HS-27A (cell line): Measurements from ENCODE around the gene ITK.

Experiments
- DNase-seq: peaks from one replicate; pipeline ENCODE4 v3.0.0-alpha.2; 2012; ENCODE audit warnings: low read depth, missing footprints

ITK gene

DNA sequence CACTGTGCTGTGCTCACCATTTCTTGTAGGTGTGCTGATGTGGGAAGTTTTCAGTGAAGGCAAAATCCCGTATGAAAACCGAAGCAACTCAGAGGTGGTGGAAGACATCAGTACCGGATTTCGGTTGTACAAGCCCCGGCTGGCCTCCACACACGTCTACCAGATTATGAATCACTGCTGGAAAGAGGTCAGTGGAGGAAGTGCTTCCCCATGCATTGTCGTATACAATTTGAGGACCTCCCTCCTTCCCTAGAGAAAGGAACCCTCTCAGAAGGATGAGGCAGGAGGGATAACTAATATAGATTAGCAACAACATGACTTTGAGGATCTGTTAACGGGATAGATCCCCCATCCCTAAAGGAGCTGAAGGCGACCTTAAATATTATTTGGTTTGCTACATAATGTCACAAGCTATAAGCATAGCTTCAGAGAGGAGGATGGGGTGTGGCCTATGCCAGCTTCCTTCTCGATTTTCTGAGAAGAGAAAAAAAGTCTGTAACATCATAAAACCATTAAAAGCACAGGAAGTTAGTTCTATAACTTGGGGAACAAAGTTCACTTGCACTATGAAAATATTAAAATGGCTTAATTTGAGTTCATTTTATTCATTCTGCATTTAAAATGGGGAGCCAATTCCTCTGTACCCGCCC lies 68.3 kb downstream of the ITK start:
- no peak for DNase-seq

DNA sequence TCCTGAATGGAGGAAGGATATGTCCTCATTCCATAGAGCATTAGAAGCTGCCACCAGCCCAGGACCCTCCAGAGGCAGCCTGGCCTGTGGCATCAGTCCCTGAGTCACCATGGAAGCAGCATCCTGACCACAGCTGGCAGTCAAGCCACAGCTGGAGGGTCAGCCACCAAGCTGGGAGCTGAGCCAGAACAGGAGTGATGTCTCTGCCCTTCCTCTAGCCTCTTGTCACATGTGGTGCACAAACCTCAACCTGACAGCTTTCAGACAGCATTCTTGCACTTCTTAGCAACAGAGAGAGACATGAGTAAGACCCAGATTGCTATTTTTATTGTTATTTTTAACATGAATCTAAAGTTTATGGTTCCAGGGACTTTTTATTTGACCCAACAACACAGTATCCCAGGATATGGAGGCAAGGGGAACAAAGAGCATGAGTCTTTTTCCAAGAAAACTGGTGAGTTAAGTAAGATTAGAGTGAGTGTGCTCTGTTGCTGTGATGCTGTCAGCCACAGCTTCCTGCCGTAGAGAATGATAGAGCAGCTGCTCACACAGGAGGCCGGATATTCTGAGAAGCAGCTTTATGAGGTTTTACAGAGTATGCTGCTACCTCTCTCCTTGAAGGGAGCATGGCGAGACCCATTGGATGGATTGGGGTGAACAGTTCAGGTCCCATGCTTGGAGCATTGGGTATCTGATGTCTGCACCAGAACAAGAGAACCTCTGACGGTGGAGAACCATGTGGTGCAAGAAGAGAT lies 72.2 kb downstream of the ITK start:
- DNase-seq: no peak

DNA sequence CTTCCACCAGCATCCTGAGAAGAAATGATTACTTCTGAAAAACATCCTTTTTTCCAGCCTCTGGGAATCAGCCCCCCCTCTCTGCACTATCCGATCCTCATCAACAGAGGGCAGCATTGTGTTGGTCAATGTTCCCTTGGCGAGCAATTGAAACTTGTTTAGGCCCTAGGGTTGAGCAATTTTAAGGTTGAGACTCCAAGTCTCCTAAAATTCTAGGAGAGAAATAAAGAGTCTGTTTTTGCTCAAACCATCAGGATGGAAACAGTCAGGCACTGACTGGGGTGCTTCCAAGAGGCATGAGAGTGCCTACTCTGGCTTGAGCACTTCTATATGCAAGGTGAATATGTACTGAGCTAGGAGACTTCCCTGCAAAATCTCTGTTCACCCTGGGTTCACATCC lies 72.9 kb downstream of the ITK start:
- no peak for DNase-seq

DNA sequence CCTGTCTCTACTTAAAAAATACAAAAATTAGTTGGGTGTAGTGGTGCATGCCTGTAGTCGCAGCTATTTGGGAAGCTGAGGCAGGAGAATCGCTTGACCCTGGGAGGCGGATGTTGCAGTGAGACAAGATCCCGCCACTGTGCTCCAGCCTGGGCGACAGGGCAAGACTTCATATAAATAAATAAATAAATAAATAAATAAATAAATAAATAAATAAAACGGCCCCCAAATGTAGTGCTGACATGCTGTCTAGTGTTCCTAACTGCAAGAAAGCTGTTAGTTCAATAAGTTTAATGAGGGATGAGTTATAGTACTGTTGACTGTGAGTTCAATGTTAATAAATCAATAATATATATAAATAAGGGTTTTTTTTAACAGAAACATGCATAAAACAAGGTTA lies 77.8 kb downstream of the ITK start:
- no peak for DNase-seq

DNA sequence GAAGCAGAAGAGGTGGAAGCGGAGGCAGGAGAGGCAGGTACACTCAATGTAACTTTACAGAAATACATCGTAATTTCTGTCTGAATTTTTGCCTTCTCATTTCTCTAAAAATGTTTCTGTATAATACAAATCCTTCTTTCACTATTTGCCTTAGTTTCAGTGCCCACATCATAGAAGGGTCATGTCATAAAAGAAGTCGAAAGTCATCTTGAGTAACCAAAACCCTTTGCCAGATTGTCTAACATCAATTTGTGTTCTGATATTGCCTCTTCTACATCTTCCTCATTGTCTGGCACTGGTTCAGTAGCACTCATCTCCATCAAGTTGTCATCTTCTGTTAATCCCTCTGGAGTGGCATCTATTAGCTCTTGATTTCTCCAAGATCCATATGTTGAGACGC lies 79.1 kb downstream of the ITK start:
- DNase-seq: no peak

DNA sequence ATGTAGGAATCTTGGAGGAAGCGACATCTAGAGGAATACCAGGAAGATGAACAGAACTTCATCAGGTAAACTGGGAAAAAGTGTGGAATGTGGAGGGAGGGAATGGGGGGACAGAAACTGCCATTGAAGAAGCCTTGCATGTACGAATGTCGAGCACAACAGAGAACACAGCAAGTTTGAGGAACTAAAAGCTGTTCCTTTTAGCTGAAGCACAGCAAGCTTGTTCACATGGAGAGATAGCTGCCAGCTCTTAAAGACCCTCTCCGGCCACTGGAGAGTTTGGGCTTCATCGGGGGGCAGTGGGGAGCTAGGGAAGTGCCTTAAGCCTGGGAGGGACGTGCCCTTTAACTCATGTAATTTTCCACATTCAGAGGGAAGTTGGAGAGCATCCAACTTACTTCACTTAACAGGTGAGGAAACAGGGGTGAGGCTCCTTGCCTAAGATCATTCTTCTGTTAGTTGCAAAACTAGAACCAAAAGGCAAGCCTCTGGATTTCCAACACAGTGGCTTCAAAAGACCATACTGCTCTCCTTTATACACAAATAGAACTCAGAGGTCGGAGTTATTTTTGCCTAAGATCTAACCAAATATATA lies 83.0 kb downstream of the ITK start:
- no peak for DNase-seq

DNA sequence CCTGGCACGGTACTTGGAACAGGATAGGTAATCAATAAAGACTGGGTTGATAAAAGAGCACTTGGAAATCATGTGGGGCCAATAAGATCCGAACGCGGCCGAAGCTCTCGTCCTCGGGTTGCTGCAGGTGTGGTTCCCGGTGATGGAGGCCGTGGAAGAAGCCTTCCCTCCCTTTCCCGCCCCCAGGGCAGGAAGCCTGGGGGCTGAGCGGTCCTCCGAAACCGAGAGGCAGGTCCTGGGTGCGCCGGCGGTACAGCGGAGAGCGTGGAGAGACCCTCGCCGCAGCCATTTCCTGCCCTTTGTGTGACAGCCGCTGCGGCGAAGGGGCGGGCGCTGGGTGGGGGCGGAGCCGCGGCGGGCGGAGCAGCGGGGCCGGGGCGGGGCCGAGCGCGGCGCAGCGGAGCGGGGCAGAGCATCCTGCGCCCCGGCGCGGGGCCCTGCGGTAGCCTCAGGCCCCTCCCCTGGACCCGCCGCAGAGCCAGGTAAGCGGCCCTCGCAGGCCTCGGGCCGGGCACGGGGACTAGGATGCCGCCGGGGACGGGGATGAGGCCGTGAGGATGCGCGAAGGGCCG lies 85.2 kb downstream of the ITK start, which contains the start of gene CYFIP2:
Gene CYFIP2, plus strand, starts transcription at position 410 of the 572 bp plus-strand sequence. CDS start 19,239 bp downstream, outside the sequence.
- no peak for DNase-seq

DNA sequence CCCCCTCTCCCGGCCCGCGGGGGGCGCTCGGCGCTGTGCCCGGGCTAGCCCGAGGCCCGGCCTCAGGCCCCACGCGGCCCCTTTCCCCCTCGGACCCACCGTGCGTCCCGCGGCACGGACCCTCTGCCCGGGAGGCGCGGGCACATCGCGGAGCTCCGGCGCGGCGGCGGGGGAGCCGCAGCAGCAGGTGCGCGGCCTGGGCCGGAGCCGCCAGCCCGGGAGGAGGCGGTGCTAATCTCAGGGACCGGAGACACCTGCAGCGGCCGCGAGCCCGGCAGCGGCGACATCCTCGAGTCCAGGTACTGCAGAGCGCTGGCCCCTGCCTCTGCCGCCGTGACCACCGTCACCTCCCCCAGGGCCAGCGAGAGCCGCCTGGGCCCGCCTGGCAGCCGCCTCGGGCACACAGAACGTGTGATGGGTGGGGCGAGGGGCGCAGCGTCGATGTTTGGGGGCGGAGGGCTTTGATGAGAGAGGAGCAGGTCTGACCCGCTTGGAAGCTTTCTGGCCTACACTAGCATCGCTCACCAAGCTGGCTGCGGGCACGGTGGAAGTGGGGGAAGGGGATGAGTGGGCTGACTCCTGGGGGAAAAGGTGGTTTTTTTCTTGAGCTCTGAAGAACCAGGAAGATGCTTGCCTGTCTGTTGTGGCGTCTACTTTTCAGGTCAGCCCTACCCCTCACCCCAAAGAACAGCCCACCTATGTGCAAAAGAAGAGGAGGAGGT lies 85.8 kb downstream of the ITK start:
- no peak for DNase-seq

DNA sequence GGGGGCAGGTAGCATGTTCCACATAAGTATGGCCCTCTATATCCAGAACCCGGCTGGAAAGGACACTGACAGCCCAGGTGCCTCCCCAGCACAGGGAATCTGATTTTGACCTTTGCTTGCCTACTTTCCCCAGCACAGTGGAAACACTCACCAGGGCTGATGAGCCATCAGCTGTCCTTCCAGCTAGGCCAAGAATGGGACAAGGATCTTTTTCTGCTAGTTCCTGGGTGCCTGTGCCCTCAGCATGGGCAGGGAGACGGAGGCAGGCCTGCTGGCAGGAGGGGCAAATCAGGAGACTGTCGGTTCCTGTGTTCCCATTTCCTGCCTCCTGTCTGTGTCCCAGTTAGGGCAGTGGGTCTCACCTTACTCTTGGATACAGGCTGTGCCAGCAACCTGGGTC lies 86.4 kb downstream of the ITK start:
- DNase-seq: no peak

DNA sequence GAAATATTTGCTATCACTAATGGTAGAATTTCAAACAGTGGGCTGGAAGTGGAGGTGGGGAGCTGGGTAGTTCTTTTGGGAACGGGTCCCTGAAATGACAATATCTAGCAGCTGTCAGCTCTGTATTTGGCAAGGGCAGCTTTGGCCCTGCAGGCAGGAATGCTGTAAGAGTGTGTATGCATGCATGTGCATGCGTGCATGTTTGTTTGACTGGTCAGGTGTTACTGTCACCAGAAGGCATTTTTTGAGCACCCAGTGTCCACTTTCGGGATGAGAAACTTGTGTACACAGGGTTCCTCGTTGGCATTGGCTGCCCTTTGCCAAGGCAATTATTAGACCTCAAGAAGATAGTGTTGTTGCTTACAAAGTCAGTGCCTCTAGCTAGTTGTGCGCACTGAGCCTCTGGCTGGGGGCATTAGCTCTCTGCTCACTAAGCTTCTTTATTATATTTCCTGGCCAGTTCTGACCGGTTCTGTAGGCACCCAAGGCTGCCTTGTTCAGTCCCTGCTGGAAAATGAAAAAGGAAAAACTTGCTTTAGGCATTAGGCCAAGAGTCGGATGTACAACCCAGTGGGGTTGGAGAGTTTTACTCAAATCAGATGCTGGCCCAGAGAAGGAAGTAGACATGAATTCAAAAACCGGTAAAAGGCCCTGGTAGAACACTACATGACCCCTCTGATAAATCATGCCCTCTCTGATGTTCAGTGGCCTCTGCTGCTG lies 87.3 kb downstream of the ITK start:
- no peak for DNase-seq

DNA sequence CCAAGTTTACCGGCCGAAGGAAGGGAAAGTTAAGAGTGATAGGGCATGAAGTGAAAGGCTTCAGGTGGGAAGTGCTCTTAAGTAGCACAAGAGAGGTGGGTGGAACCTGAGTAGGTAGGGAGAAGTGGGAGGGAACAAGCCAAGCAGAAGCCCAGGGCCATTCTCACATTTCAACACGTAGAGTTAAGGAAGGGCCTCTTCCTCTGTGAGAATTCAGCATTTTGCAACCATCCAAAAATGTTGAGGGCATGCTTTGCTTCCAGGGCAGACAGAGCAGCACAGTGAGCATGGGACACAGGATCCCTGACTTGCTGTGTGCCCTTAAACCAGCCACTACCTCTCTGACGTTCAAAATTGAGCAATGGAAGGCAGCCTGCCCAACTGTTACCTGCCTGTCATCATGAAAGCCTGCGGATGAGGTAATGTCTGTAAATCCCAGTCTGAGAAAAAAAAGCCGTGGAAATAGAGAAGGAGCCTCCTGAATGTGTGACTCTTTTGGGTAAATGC lies 88.6 kb downstream of the ITK start:
- DNase-seq: no peak

DNA sequence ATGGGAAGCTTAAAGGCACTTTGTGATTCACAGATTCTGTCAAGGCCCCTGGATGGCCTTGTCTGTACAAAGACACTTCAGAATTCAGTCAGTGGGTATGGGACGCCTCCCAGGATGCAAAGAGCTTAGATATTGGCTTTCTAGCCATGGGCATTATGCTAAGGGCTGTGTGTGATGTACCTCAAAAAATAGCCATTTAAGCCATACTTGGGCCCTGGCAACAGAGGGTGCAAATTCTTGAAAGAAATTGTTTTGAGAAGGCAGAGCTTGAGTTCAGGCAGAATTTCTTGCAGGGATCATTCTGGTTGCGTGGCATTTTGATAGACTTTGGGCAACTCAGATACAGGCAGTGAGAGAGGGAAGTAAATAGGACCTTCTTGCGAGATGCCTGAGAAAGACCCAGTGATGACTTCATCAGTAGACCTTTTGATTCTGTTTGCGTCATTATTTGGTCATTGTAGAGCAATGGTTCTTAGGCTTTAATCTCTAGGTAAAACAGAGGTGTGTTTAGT lies 89.2 kb downstream of the ITK start:
- no peak for DNase-seq

DNA sequence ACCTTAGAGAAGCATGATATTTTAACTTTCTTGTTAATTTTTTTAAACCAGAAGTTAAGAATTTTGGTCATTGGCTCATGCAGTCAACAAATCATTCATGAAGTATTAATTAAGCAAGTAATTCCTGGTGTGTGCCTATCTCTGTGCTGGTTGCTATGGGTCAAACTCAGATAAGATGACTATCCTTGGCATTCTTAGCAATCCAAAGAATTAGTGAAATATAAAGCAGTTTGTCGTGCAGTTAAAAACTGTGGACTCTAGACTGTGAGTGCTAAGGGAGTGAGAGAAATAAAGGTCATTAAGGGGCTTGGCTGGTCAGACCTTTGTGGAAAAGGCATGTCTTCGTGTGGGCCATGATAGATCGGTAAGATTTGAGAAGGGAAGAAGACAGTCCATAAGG lies 90.1 kb downstream of the ITK start:
- no peak for DNase-seq

DNA sequence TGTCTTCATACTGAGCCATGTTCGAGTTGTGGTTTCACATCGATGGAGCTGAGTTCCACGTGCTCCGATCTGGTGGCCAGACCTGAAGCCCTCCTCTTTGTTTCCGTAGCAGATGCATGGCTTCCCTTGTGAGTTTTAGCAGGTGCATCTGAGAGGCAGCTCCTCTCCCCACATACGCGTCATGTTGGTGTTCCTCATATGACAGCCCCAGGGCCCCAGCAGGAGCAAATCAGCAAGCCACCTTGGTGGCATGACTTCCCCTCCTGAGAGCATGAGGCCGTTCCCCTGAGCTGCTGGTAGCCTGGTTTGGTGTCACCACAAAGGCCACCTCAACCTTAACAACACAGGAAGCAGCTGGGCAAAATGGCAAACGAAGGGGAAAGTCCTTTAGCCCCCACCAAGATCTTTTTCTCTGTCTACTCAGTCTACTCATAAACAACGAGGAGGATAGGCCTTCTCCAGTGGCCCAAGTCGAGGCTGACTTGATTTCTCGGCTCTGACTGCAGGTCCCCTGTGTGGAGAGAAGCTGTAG lies 91.2 kb downstream of the ITK start:
- no peak for DNase-seq

DNA sequence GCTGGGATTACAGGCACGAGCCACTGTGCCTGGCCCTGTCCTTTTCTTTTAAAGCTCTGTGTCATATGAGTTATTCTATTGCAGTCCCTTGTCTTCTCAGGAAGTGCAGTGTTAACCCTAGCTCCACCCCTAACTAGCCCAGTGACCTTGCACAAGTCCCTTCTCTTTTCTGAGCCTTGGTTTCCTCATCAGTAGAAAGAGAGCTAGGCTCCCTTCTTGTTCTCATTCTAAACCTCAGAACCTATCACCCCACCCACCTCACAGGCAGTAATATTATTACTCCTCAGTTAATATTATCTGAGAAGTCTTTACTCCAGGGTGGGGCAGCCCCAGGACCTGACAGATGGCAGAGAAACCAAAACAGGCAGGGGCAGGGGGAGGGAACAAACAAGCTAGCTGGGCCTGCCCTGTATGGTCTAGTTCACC lies 92.5 kb downstream of the ITK start:
- DNase-seq: no peak

DNA sequence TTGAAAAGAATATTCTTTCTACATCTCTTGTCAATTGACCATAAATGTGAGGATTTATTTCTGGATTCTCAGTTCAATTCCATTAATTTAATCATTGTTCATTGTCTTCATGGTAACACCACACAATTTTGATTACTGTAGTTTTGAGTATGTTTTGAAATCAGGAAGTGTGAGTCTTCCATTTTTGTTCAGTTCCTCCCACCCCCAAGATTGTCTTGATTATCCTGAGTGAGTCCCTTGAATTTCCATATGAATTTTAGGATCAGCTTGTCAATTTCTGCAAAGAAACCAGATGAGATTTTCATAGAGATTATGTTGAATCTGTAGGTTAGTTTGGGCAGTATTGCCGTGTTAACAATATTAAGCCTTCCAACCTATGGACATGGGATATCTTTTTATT lies 94.8 kb downstream of the ITK start:
- no peak for DNase-seq

DNA sequence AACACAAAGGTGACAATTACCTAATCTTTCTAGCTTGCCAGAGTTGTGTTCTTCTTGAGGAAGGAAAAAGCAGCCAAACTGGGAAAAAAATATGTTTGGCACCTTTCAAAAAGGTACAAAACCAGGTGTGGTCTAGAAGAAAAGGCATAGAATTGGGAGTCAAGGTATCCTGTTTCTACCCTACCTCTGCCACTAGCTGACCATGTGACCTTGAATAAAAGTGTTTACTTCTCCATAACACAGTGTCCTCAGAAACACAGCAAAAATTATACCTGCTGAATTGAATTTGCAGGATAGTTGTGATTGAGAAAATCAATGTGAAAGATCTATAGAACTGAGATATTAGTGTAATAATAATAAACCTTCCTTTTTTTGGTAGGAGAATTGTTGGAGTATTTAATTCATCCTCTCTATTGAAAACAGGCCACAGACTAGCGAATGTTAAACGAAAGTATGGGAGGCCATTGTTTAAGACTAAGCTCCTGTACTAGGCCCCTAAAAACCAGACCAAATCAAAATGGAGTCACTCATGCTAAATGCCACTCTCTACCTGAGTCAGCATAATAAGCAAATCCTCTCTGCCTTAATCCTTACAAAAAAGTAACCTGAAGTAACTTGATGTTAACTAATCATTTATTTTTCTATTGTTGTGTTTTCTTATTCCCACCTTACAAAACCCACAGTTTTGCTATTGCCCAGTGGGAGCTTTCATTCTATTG lies 97.8 kb downstream of the ITK start:
- DNase-seq: no peak

DNA sequence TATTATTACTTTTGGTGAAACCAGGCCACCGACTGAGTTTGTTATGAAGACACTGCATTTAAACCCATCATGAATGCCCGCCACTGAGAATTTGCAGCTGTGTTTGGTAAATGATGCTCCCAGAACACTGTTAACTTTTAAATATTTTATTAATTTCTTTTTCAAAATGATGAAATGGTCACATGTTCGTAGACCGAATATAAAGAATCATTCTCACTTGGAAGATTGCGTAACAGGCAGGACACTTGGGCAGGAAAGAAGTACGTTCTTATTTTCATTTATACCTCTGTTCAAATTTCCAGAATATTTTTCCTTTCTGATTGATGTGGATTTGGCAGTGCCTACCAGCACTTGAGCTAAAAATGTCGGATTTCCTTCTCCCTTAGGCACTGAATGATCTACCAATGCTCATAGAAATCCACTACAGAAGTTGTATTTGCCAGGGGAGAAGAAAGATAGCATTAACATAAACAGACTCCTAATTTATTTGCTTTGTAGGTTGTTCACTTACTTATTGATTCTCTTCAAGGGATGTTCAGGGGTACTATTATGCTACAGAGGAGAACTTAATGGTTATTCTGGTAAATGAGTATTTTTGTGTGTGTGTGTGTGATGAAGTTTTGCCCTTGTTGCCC lies 99.1 kb downstream of the ITK start:
- no peak for DNase-seq

DNA sequence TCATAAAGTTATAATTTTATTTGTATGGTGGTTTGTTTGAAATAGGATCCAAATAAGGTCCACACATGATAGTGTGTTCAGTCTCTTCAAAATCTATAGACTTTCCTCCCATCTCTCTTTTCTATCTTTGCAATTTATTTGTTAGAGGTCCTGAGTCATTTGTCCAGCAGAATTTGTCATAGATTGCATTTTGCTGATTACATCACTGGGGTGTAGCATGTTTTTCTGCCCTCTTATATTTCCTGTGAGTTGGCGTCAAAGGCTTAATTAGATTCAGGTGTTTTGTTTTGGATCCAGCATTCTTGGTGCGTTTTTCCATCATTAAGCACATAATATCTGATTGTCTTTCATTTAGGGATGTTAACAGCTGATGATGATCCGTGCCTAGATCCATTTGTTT lies 100.3 kb downstream of the ITK start:
- DNase-seq: no peak

DNA sequence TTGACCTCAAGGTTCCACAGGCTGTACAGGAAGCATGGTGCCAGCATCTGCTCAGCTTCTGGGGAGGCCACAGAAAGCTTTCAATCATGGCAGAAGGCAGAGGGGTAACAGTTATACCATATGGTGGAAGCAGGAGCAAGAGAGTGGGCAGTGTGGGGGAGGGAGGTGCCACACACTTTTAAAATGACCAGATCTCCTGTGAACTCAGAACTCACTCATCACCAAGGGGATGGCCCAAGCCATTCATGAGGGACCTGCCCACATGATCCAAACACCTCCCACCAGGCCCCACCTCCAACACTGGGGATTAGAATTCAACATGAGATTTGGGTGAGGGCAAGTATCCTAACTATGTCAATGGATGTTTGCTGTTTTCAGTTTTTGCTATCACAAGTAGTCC lies 101.5 kb downstream of the ITK start:
- DNase-seq: no peak
